Metanephros (tissue), 2 donors: ENCODE data around the gene GOLGA8T. TPM values are rescaled to one million over a fixed set of nuclear protein-coding genes. Genes with fewer than 3 reads are reported as not detected.

Experiments
- small RNA-seq: library from RNA; depleted of rRNA; stranded (forward); fragments of <200 nt; gene quantifications from one replicate; pipeline ENCODE3, GENCODE V24; 2014; ENCODE audit warnings: low replicate concordance
- total RNA-seq: library from RNA; depleted of rRNA; stranded (reverse); fragments of >200 nt; gene quantifications from one replicate; pipeline ENCODE4 v1.2.3, GENCODE V29; 2014

GOLGA8T gene, protein sequence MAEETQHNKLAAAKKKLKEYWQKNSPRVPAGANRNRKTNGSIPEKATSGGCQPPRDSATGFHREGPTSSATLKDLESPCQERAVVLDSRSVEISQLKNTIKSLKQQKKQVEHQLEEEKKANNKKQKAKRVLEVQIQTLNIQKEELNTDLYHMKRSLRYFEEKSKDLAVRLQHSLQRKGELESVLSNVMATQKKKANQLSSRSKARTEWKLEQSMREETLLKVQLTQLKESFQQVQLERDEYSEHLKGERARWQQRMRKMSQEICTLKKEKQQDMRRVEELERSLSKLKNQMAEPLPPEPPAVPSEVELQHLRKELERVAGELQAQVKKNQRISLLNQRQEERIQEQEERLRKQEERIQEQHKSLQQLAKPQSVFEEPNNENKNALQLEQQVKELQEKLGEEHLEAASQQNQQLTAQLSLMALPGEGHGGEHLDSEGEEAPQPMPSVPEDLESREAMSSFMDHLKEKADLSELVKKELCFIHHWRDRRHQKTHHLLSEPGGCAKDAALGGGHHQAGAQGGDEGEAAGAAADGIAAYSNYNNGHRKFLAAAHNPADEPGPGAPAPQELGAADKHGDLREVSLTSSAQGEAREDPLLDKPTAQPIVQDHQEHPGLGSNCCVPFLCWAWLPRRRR
- total RNA-seq = 1.8 TPM

GRCh38 chr15:30134751-30135150 lies at the start of gene GOLGA8T:
Gene GOLGA8T (plus strand): TSS chr15:30135051. CDS start chr15:30135149, 98 bp downstream.

Small RNA genes within 50 kb of the gene (small RNA-seq; reads per million reads assigned to genes)
- gene AC120045.2 = not detected
- gene RF00096 = not detected
- gene RN7SL469P = not detected
- not detected for gene RN7SL673P

Other genes with a start within 250 kb of the GOLGA8T start
- gene GOLGA8J, start 52.1 kb upstream of the GOLGA8T start, total RNA-seq = 0.12 TPM